Measurements from ENCODE around the gene NDUFA8.

NDUFA8 gene

GRCh38 chr9:122159026-122159924 is at the start of gene NDUFA8, which contains the start of gene MORN5:
TSS of gene NDUFA8 (minus strand) at chr9:122159779. CDS start at chr9:122159677, 102 bp downstream.
TSS of gene MORN5 (plus strand) at chr9:122159908. CDS start at chr9:122159973, 65 bp downstream.
- peak; percentile 98 for DNase-seq

DNA sequence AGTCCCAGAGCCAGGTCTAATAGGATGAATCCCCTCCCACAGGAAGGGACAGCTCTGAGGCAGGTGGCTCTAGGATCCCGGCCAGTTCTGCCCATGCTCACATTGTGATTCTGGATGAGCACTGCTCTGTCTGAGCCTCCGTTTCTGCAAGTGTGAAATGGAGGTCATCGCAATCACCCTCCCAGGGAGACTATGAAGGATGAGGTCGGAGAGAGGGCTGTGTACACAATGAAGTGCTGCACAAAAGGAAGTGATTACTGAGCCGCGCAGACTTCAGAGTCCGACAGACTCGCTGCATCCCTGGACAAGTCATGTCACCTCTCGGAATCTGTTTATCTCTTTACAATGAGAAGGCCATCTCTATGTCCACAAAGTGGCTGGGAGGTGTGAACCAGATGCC is 47.5 kb upstream of the NDUFA8 start:
- no peak for DNase-seq

- DNase-seq = no peak
Measured at GRCh38 chr9:122206118-122207046, 46.8 kb upstream of the NDUFA8 start.

DNA sequence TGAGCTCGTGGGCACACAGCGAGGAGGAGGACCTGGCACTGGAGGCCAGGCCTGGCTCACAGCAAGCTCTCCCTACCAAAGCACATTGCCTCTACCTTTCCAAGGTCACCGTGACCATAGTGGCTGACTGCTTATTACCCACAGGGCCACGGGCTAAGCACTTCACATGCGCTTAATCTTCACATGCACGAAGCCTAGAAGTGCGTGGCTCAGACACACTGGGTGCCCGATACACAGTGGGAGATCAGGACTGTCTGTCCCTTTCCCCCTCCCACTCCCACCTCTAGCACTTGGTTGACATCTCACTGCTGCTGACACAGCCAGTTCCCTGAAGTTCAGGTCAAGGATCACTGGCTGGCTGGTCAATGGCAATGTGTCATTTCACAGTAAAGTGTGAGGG is 45.6 kb upstream of the NDUFA8 start:
- no peak for DNase-seq

GRCh38 chr9:122204491-122204890 is 44.9 kb upstream of the NDUFA8 start:
- no peak for DNase-seq

DNA sequence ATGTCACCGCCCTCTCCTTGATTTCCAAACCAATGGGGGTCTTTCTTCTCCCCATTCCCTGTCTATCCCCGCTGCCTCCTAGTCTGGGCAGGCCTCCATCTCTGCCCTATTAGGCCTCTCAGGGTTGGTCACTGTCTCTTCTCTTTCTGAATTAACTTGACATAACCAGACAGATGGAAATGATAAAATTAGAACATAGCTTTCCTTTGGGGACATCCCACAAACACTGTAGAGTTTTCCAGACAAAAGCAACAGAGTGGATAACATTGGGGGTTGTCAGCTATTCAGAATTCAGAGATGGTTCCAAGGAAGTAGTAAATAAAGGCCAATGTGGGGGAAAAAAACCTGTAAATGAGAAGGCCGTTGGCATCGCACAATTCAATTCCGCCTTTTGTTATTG is 44.5 kb upstream of the NDUFA8 start:
- no peak for DNase-seq

- DNase-seq = no peak
Measured at GRCh38 chr9:122202111-122202510, 42.5 kb upstream of the NDUFA8 start.

GRCh38 chr9:122201641-122202040 is 42.1 kb upstream of the NDUFA8 start:
- no peak for DNase-seq

- no peak for DNase-seq
Measured at GRCh38 chr9:122200960-122201595, 41.5 kb upstream of the NDUFA8 start.

DNA sequence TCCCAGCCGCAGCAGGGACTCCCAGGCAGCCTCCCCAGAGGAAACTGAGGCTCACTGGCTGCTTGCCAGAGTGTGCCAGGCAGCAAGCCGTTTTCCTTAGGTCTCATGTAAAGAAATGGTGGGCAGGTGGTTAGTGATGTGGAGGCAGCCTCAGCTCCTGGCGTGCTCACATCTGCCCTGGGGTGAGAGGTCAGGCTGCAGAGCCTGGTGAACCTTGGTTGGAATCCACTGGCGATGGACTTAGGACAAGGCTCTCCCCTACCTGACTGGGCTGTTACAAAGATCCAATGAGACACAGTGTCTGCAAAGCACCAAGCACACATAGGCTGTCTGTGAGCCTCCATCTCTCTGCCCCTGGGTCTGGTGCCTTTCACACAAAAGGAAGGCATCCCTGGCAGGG is 38.3 kb upstream of the NDUFA8 start:
- no peak for DNase-seq

DNA sequence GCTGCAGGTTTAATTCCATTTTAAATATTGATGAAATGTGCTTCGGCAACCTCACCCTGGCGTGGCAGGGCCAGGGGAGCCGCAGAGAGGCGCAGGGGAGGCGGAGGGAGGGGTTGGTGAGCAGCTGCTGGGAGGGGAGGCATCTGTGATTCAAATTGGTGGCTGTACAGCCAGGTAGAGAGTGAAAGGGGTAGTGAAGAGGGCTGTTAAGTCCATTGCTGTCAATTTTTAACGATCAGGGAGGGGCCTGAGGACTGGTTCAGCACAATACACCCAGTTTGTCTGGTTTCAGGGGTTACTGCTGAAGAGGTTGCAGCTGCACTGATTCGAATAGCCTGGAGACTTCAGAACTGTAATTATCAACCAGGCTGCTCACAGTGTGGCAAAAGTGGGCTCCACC is 37.8 kb upstream of the NDUFA8 start:
- DNase-seq = no peak

- no peak for DNase-seq
Measured at GRCh38 chr9:122195875-122196274, 36.3 kb upstream of the NDUFA8 start.

DNA sequence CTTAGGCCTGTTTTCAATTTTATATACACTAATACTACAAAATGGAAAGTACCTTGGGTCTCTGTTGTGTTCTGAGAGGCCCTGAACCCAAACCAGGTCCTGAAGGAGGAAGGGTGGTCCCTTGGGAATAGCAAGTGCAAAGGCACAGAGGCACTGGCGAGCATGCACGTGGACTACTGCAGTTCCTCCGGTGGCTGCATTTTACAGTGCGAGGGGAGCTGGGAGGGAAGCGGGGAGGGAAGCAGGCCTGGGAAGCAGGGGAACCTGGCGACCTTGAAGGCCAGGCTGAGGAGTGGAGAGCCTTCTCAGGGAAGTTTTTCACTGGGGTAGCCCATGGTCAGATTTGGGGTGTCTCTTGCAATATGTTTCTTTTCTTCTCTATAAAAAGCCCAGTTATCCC is 34.1 kb upstream of the NDUFA8 start:
- no peak for DNase-seq

GRCh38 chr9:122192914-122193525 is 33.4 kb upstream of the NDUFA8 start:
- DNase-seq = no peak

- DNase-seq = no peak
Measured at GRCh38 chr9:122192261-122192875, 32.8 kb upstream of the NDUFA8 start.

- no peak for DNase-seq
Measured at GRCh38 chr9:122191584-122191983, 32.0 kb upstream of the NDUFA8 start.

- DNase-seq = no peak
Measured at GRCh38 chr9:122190597-122191381, 31.2 kb upstream of the NDUFA8 start.

DNA sequence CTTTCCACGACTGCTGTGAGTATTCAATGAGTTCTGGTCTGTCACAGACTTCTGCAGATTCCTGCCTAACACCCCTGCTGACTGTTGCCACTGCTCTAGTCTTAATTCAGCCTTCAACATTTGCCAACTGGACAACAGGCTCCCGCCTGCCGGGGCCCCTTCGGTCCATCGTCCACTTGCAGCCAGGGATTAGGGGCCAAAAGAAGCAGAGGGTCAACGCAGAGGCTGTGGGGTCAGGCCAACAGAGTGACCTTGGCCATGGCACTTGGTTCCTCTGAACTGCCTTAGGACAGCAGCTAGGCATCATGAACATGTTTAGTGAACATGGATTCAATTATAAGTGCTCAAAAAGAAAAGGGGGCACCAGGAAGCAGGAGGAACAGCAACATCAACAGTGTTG is 28.8 kb upstream of the NDUFA8 start:
- DNase-seq = no peak

GRCh38 chr9:122186777-122187470 is 27.3 kb upstream of the NDUFA8 start:
- DNase-seq = no peak

DNA sequence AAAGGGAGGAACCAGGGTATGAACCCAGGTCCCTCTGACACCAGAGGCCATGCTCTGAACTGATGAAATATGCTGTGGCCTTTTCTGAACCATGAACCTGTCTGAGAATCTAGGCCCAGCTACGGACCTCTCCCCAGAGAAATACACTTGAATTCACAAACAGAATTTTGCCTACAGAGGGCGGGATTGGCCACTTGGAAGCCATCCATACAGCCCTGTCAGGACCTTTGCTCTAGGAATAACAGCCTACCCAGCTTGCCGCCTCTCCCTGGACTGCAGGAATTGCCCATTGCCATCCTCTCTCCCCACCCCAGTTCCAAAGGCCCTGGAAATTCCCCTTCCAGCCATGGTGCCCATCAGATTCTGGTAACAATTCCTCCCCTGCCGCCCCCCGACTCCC is 26.7 kb upstream of the NDUFA8 start:
- DNase-seq = no peak

GRCh38 chr9:122184551-122184950 is 25.0 kb upstream of the NDUFA8 start:
- no peak for DNase-seq

All from islet precursor cell (in vitro differentiated cells).